Adrenal gland (tissue), 12 donors: ENCODE measurements around the gene FBXO21. TPM values are rescaled to one million over a fixed set of nuclear protein-coding genes. Genes with fewer than 3 reads are reported as not detected.
A peak's percentile ranks its signal among the peaks of the same experiment; 100 is the strongest.
"Not testable (repeated sequence)": the region's sequence is repeated elsewhere in the genome, so short reads cannot be mapped to it uniquely, and the experiment has no call there.

Experiments used
- DNase-seq, 7 donors: peaks; one replicate each; pipeline ENCODE4 v3.0.0-alpha.2; 2019 to 2020
- H3K27ac ChIP-seq, 5 donors: fragments of 200-600 bp; sonication (generic) in 4 of 5; 1 replicate in 3 of 5; 2 replicates in 2 of 5; pipeline versions ENCODE4 v1.5.1 to v1.8.0; 2016 to 2020; ENCODE audit warnings: mild to moderate bottlenecking in 1 of 5
- H3K27me3 ChIP-seq: fragments of 200-600 bp; 2 replicates; pipeline ENCODE4 v1.8.0; 2021
- H3K36me3 ChIP-seq, 2 donors: fragments of 200-600 bp; replicated peaks in 1 of 2; 1 replicate in 1 of 2; 2 replicates in 1 of 2; pipeline versions ENCODE4 v1.5.1 to v1.8.0; 2018 to 2022
- H3K4me1 ChIP-seq, 2 donors: fragments of 200-600 bp; replicated peaks in 1 of 2; 1 replicate in 1 of 2; 2 replicates in 1 of 2; pipeline versions ENCODE4 v1.5.1 to v1.8.0; 2018 to 2021
- H3K4me3 ChIP-seq, 4 donors: fragments of 200-600 bp; sonication (generic) in 3 of 4; one replicate each; pipeline ENCODE4 v1.5.1; 2016 to 2018
- H3K9me3 ChIP-seq, 3 donors: fragments of 200-600 bp; sonication (generic) in 1 of 3; replicated peaks in 1 of 3; 1 replicate in 2 of 3; 2 replicates in 1 of 3; pipeline versions ENCODE4 v1.5.1 to v1.8.0; 2016 to 2021
- POLR2A ChIP-seq, 2 donors: fragments of 450-650 bp; IDR thresholded peaks; one replicate each; pipeline ENCODE4 v1.6.1; 2017; ENCODE audit warnings: antibody characterized with exemption in 2 of 2, mild to moderate bottlenecking in 2 of 2, moderate library complexity in 1 of 2
- WGBS, 4 donors: extraction: QIAGEN DNeasy Blood & Tissue Kit in 2 of 4; methylation state at CpG; one replicate each; pipeline versions ENCODE4 v1.1.5 to v1.1.7; 2013 to 2017; 5-methylcytosine and 5-hydroxymethylcytosine counted together
- intact Hi-C, 2 donors: fragments of 100-400 bp; cut with DNase I; formaldehyde crosslinking; loops; one replicate each; pipeline versions ENCODE4 v1.14.1 to v1.15.0; 2022 to 2023
- polyA plus RNA-seq, 3 donors: library from polyadenylated mRNA; stranded (reverse); fragments of 200-250 nt in 2 of 3; fragments of 350-450 nt in 1 of 3; fragmentation: Illumina TruSeq in 1 of 3; extraction: RNeasy Lipid Tissue Mini Kit (QIAGEN cat#74804) in 1 of 3; gene quantifications; one replicate each; pipeline ENCODE4 v1.2.3, GENCODE V29; 2013 to 2014
- total RNA-seq, 9 donors: library from RNA; depleted of rRNA in 4 of 9; stranded (reverse); fragments of >200 nt in 4 of 9; fragments of 120-200 nt in 1 of 9; fragmentation: NEBNext Ultra II Directional in 1 of 9; extraction: Animal tissue kit (Norgen Biotek cat#: 25700) in 1 of 9; gene quantifications; one replicate each; pipeline versions ENCODE4 v1.1.0 to v1.2.4, GENCODE V29; 2013 to 2023
- TF ChIP-seq, protein P1 (sequence below), 6 experiments: fragments of 450-650 bp in 4 of 6; fragments of 200-600 bp in 2 of 6; sonication (generic) in 1 of 6; IDR thresholded peaks; 1 replicate in 5 of 6; 2 replicates in 1 of 6; pipeline versions ENCODE4 v1.5.1 to v1.8.0; 2016 to 2021; ENCODE audit warnings: antibody characterized with exemption in 6 of 6, mild to moderate bottlenecking in 2 of 6, moderate library complexity in 1 of 6
- donor health status: healthy with polysubstance abuse.
- donor health status: Bipolar disorder and iron deficiency.
- donor health status: DM: yes; HTN: yes; CAD: no.
- donor health status: DM: no; HTN: no; CAD: no.
- donor health status: DM: no; HTN: no; CAD: no.
- donor health status: DM: yes; HTN: yes; CAD: no.

FBXO21 gene
- total and polyA plus RNA-seq, 12 donors = 22.8 to 309 (median 103) TPM

DNA sequence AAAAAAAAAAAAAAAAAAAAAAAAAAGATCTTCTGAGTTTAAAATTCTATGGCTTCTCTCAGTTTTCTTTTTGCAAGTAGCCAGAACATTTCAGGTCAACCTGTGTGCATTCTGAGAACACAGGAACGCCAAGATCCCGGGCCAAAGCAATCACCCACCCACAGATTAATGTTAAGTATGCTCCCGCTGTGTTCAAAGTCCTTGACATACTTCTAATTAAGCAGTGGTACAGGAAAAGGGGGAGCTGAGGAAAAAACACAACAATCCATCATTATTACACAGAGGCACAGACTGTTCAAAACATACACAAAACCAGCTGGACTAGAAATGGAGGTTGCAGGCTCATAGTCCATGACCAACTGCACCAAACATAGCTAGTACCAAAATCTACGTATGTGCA lies 2.8 kb downstream of the FBXO21 start:
- WGBS, 4 donors = 24 to 33% (median 28%) methylated on average over 4 of the region's 4 CpGs
- H3K4me3 ChIP-seq = peak overlapping the region in 1 of 4 donors; percentile 22
- H3K27me3 ChIP-seq = no peaks in the 10 kb centered on the region
- peaks cover 0 to 33% of the 10 kb centered on the region in 2 donors for H3K36me3 ChIP-seq
- DNase-seq = peak in 4 of 7 donors; percentile 35 to 74 (median 52)
- intact Hi-C loops = no loop called here
- TF ChIP-seq POLR2A (IDR thresholded peaks at IDR 0.05) = peak in 1 of 2 donors; percentile 29
- TF ChIP-seq, protein P1, sequence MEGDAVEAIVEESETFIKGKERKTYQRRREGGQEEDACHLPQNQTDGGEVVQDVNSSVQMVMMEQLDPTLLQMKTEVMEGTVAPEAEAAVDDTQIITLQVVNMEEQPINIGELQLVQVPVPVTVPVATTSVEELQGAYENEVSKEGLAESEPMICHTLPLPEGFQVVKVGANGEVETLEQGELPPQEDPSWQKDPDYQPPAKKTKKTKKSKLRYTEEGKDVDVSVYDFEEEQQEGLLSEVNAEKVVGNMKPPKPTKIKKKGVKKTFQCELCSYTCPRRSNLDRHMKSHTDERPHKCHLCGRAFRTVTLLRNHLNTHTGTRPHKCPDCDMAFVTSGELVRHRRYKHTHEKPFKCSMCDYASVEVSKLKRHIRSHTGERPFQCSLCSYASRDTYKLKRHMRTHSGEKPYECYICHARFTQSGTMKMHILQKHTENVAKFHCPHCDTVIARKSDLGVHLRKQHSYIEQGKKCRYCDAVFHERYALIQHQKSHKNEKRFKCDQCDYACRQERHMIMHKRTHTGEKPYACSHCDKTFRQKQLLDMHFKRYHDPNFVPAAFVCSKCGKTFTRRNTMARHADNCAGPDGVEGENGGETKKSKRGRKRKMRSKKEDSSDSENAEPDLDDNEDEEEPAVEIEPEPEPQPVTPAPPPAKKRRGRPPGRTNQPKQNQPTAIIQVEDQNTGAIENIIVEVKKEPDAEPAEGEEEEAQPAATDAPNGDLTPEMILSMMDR (IDR thresholded peaks at IDR 0.05) = no peak
- H3K27ac ChIP-seq = peak overlapping the region in 3 of 5 donors; percentile 41 to 92 (median 50)
- no peaks in the 10 kb centered on the region for H3K9me3 ChIP-seq
- H3K4me1 ChIP-seq = peaks cover 15 to 47% of the 10 kb centered on the region in 2 donors

DNA sequence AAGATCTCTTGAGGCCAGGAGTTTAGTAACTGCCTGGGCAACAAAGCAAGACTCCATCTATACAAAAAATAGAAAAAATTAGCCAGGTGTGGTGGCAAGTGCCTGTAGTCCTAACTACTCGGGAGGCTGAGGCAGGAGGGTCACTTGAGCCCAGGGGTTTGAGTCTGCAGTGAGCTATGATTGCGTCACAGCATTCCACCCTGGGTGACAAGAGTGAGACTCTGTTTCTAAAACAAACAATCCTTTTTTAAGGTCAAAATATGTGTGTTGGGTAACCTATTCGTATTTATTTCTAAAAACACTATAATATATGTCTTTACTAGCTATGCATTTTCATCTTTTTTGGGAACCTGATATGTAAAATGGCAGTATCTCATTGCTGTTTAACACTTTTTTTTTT lies 7.4 kb downstream of the FBXO21 start:
- intact Hi-C loops = no loop called here
- H3K4me3 ChIP-seq = no peak overlapping the region
- 92 to 96% (median 94%) methylated on average over 3 of the region's 3 CpGs for WGBS, 4 donors
- no peaks in the 10 kb centered on the region for H3K27me3 ChIP-seq
- no peaks in the 10 kb centered on the region for H3K9me3 ChIP-seq
- TF ChIP-seq POLR2A (IDR thresholded peaks at IDR 0.05) = no peak
- TF ChIP-seq, protein P1 (IDR thresholded peaks at IDR 0.05) = no peak
- H3K27ac ChIP-seq = no peak overlapping the region
- peaks cover 0 to 59% of the 10 kb centered on the region in 2 donors for H3K36me3 ChIP-seq
- peaks cover 10 to 29% of the 10 kb centered on the region in 2 donors for H3K4me1 ChIP-seq
- DNase-seq = peak in 1 of 7 donors; percentile 39

- H3K9me3 ChIP-seq, H3K27me3 ChIP-seq, H3K4me3 ChIP-seq, intact Hi-C loops, H3K27ac ChIP-seq: not testable (repeated sequence)
- peak in 1 of 7 donors; percentile 33 for DNase-seq
- peaks cover 5 to 25% of the 10 kb centered on the region in 2 donors for H3K4me1 ChIP-seq
- WGBS, 4 donors = 87 to 99% (median 99%) methylated on average over 8 of the region's 8 CpGs
- H3K36me3 ChIP-seq = peaks cover 0 to 72% of the 10 kb centered on the region in 2 donors
Measured at GRCh38 chr12:117181468-117181843, 8.8 kb downstream of the FBXO21 start.

- Histone ChIP-seq H3K9me3 (no peaks in the 10 kb centered on the region), H3K4me3 (no peak overlapping the region), H3K36me3 (peaks cover 0 to 77% of the 10 kb centered on the region in 2 donors), H3K27ac (no peak overlapping the region), H3K27me3 (no peaks in the 10 kb centered on the region), H3K4me1 (peaks cover 5 to 24% of the 10 kb centered on the region in 2 donors)
- no peak for DNase-seq
- intact Hi-C loops = no loop called here
- WGBS, 4 donors = 58 to 79% (median 74%) methylated on average over 4 of the region's 4 CpGs
- TF ChIP-seq, protein P1 (IDR thresholded peaks at IDR 0.05) = no peak
- no peak for TF ChIP-seq POLR2A (IDR thresholded peaks at IDR 0.05)
Measured at GRCh38 chr12:117180758-117181467, 9.4 kb downstream of the FBXO21 start.

DNA sequence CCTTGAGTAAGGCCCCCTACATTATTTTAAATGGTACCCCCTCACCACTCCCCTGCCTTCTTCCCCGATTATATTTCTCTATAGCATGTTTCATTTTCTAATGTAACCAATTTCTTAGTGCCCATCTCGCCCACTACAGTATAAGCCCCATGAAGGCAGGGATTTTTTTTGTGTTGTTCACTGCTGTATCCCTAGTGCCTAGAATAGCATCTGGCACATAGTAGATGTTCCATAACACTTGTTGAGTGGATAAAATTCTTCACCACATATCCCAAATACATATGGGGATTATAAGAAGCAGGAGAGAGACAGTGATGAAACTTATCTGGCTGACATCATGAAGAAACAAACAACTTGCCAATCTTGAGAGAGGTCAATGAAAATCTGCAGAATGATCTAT lies 11.5 kb downstream of the FBXO21 start:
- H3K36me3 ChIP-seq = peaks cover 0 to 77% of the 10 kb centered on the region in 2 donors
- H3K27ac ChIP-seq = no peak overlapping the region
- no peak for DNase-seq
- H3K4me3 ChIP-seq = no peak overlapping the region
- intact Hi-C loops = no loop called here
- peaks cover 0 to 8% of the 10 kb centered on the region in 2 donors for H3K4me1 ChIP-seq
- H3K27me3 ChIP-seq = no peaks in the 10 kb centered on the region
- no peak for TF ChIP-seq POLR2A (IDR thresholded peaks at IDR 0.05)
- TF ChIP-seq, protein P1 (IDR thresholded peaks at IDR 0.05) = no peak
- 96 to 100% (median 99%) methylated on average over 2 of the region's 2 CpGs for WGBS, 4 donors
- H3K9me3 ChIP-seq = no peaks in the 10 kb centered on the region
